AG04449 (cell line): Measurements from ENCODE around the gene CD81.

Experiments used
- CTCF ChIA-PET: fragments of 350-600 bp; formaldehyde crosslinking; extraction: SDS; loops from one replicate; lab custom pipeline; 2021; ENCODE audit warnings: antibody characterized with exemption; lab: Yijun Ruan, JAX
- POLR2A ChIA-PET: fragments of 400-600, 350-600 bp; formaldehyde crosslinking; extraction: SDS; loops from one replicate; lab custom pipeline; 2020; ENCODE audit warnings: antibody characterized with exemption, inconsistent platforms; lab: Yijun Ruan, JAX
- DNase-seq: peaks from one replicate; pipeline ENCODE4 v3.0.0-alpha.2; 2010; ENCODE audit warnings: low read depth, low spot score
- H3K4me3 ChIP-seq: 2 replicates; pipeline ENCODE4 v1.5.1; 2011; ENCODE audit warnings: low read depth, mild to moderate bottlenecking, control low read depth, low read length
- TF ChIP-seq, protein P1 (sequence below): IDR thresholded peaks from one replicate; pipeline ENCODE4 v1.5.1; 2011; ENCODE audit warnings: mild to moderate bottlenecking, moderate library complexity, low read length, control low read depth, inconsistent platforms; ENCODE audit not compliant: insufficient read depth; ENCODE audit errors: missing control alignments

The CD81 gene

DNA sequence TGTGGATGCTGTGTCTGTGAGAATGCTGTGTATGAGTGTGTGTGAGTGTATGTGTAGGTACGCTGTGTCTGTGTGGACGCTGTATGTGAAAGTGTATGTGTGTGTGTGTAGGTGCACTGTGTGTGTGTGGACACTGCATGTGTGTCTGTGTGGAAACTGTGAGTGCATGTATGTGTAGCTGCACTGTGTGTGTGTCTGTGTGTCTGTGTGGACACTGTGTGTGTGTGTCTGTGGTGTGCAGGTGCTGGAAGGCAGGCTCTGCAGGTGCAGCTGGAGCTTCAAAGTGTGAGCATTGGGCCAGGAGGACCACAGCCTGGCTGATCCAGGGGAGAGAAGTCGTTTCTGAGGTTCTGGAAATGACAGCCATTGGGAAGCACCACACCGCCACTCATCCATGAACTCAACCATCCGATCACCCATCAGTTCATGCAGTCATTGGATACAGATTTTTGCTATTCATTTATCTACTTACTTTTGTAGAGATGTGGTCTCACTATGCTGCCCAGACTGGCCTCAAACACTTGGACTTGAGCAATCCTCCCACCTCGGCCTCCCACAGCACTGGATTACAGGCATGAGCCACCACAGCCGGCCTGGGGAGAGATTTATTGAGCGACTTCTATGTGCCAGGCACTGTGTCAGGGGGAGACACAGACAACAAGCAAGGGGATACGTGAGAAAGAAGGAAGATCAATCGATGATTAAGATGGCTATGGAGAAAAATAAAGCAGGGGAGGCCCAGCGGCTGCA is 57.6 kb downstream of the CD81 start:
- TF ChIP-seq, protein P1, sequence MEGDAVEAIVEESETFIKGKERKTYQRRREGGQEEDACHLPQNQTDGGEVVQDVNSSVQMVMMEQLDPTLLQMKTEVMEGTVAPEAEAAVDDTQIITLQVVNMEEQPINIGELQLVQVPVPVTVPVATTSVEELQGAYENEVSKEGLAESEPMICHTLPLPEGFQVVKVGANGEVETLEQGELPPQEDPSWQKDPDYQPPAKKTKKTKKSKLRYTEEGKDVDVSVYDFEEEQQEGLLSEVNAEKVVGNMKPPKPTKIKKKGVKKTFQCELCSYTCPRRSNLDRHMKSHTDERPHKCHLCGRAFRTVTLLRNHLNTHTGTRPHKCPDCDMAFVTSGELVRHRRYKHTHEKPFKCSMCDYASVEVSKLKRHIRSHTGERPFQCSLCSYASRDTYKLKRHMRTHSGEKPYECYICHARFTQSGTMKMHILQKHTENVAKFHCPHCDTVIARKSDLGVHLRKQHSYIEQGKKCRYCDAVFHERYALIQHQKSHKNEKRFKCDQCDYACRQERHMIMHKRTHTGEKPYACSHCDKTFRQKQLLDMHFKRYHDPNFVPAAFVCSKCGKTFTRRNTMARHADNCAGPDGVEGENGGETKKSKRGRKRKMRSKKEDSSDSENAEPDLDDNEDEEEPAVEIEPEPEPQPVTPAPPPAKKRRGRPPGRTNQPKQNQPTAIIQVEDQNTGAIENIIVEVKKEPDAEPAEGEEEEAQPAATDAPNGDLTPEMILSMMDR = no peak
- no peak for DNase-seq
- ChIA-PET CTCF (no interaction called here), POLR2A (no interaction called here)
- H3K4me3 ChIP-seq = no peak overlapping the region

DNA sequence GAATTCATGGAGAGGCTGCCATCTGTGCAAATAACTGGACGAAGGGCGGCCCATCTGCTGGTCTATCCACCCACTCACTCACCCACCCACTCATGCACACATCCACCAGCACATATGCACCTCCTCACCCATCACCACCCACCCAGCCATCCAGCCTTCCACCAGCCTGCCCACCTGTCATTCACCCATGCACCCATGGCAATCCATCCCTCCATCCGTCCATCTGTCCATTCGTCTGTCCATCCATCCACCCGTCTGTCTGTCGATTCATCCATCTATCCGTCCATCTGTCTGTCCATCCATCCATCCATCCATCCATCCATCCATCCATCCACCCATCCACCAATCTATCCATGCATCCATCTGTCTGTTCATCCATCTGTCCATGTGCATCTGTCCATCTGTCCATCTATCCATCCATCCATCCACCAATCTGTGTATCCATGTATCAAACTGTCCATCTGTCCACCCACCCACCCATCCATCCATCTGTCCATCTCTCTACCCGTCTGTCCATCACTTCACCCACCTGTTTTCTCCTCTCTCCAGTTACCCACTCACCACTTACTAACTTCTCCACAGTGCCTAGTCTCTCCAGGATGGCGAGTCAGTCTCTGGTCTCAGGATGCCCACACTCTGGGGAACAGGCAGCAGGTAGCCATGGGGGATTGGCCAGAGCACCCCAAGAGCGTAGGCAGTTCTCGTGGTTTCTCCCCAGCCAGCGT is 58.3 kb downstream of the CD81 start:
- ChIA-PET POLR2A (no interaction called here), CTCF (no interaction called here)
- H3K4me3 ChIP-seq = no peak overlapping the region
- TF ChIP-seq, protein P1 = no peak
- DNase-seq = no peak

DNA sequence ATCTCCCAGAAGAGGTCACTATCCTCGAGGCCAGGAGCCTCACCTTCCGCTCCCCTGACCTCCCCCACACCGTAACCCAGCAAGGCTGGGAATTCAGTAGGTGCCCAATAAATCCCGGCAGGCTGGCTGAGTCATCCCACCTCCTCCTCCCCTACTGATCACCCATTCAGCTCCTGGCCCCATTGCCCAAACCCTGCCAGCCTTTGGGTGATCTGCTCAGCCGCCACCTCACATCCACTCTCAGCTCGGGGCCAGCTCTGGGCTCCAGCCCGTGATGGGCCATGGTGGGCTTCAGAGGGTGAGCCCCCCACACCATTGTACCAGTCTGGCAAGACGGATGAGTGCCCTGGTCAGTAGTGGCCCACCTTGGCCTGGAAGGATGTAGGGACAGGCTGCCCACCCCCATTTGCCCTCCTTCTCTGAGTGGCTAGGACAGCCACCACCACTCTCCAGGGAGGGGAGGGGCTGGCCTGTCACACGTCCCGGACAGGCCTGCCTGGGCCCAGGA is 59.0 kb downstream of the CD81 start:
- ChIA-PET POLR2A (no interaction called here), CTCF (interaction anchor here (0.6 to 2.9 kb wide), 2 partner anchors 16 to 345 kb away, joined by 3 to 16 read pairs; no protein-coding TSS in a partner anchor)
- TF ChIP-seq, protein P1 = no peak
- H3K4me3 ChIP-seq = no peak overlapping the region
- no peak for DNase-seq

DNA sequence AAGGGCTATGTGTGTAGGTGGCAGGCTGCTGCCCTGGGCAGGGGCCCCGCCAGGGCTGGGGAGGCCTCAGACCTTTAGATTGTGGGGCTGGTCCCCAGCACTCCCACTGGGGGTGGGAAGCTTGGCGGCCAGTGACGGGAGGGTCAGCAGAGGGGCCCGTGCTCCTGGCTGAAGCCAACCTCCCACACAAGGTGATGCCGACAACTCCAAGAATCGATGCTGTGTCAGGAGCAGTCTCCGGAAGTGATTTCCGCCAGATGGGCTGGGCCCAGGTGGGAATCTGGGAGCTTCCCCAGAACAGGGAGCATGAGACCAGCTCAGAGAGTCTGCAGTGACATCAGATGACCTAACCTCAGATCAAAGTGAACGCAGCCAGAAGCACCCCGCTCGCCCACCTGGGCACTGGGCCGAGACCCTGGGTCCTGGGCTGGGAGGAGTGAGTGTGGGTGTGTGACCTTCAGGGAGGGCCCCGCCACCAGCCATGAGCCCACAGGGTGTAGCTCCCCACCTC is 59.5 kb downstream of the CD81 start:
- CTCF ChIA-PET = interaction anchor here (0.6 to 2.9 kb wide), 2 partner anchors 16 to 345 kb away, joined by 3 to 16 read pairs; no protein-coding TSS in a partner anchor
- TF ChIP-seq, protein P1 = no peak
- no peak overlapping the region for H3K4me3 ChIP-seq
- POLR2A ChIA-PET = no interaction called here
- DNase-seq = no peak

DNA sequence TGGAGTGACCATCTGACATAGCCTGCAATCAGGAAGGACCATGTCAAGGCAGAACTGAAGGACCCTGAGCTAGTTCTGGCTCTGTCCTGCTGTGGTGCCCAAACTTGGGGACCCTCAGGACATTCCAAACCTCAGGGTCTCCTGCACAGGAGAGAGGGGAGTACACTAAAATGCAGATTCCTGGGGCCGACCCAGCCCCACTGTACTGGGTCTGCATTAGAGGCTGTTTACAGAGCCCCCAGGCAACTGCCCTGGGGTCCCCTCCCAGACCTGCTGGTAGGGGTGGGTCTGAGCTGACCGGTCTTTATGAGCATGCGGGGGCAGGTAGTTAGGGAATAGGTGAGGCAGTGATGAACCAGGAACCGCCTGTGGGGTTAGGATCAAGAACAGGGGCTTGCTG is 60.4 kb downstream of the CD81 start:
- H3K4me3 ChIP-seq = no peak overlapping the region
- ChIA-PET CTCF (interaction anchor here (1.5 to 2.9 kb wide), 2 partner anchors 10 to 17 kb away, joined by 5 to 16 read pairs; no protein-coding TSS in a partner anchor), POLR2A (no interaction called here)
- TF ChIP-seq, protein P1 = no peak
- DNase-seq = no peak

DNA sequence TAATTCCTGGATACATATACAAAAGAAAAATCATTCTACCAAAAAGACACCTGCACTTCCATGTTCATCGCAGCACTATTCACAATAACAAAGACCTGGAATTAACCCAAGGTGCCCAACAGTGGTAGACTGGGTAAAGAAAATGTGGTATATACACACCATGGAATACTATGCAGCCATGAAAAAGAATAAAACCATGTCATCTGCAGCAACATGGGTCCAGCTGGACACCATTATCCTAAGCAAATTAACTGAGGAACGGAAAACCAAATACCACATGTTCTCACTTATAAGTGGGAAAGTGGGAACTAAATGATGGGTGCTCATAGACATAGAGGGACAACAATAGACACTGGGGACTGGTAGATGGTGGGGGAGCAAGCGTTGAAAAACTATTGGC is 62.7 kb downstream of the CD81 start:
- ChIA-PET POLR2A (no interaction called here), CTCF (interaction anchor here (0.8 kb wide), 1 partner anchor 92 kb away, joined by 3 read pairs; no protein-coding TSS in a partner anchor)
- TF ChIP-seq, protein P1 = no peak
- H3K4me3 ChIP-seq = no peak overlapping the region
- no peak for DNase-seq
